Measurements from ENCODE around the gene CCDC190.

DNA sequence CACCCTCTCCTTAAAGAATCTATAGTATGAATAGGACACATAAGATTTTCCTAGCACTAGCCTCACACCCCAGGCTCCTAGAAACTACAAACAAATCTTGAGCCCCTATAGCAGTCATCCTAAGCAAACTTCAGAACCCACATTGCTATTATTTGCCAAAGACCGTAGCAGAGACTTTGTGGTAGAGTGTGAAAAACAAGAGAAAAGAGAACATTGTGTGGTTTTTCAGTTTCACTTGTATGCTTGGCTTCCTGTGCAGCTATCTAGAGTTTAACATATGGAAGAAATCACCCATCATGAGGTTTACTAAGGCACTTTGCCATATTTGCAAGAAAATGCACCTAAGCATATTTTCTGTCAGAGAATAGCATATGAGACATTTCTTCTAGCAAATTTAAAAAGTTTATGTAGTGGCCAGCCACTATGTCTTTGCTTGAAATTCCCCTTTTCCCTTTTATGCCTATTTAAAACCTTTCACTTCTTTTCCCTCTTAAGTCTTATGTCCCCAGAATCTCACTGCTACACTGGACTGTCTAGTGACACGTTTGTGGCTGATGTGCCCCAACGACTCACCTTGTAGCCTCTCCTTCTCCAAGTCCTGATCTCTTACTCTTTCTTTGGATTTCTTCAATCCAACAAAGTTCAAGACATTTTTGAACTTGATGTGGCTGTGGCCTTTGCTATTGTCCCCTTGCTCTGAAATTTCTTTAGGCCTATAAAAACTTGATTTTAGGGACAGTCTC is 25.6 kb downstream of the CCDC190 start:
- TF ChIP-seq, protein P1, sequence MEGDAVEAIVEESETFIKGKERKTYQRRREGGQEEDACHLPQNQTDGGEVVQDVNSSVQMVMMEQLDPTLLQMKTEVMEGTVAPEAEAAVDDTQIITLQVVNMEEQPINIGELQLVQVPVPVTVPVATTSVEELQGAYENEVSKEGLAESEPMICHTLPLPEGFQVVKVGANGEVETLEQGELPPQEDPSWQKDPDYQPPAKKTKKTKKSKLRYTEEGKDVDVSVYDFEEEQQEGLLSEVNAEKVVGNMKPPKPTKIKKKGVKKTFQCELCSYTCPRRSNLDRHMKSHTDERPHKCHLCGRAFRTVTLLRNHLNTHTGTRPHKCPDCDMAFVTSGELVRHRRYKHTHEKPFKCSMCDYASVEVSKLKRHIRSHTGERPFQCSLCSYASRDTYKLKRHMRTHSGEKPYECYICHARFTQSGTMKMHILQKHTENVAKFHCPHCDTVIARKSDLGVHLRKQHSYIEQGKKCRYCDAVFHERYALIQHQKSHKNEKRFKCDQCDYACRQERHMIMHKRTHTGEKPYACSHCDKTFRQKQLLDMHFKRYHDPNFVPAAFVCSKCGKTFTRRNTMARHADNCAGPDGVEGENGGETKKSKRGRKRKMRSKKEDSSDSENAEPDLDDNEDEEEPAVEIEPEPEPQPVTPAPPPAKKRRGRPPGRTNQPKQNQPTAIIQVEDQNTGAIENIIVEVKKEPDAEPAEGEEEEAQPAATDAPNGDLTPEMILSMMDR (IDR thresholded peaks at IDR 0.05; ENCODE audit: low read depth, low read length) = no peak
- no peak for TF ChIP-seq POLR2A (IDR thresholded peaks at IDR 0.05; ENCODE audit: extremely low read depth, insufficient read length)
- TF ChIP-seq, protein P2, sequence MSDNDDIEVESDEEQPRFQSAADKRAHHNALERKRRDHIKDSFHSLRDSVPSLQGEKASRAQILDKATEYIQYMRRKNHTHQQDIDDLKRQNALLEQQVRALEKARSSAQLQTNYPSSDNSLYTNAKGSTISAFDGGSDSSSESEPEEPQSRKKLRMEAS (IDR thresholded peaks at IDR 0.05; ENCODE audit: low read depth, low read length) = no peak

Measured in NB4 (cell line).